SJSA1 (cell line): Measurements from ENCODE around the gene RAD50. TPM values are rescaled to one million over a fixed set of nuclear protein-coding genes. Genes with fewer than 3 reads are reported as not detected.
"Not testable (repeated sequence)": the region's sequence is repeated elsewhere in the genome, so short reads cannot be mapped to it uniquely, and the experiment has no call there.

Source experiments
- DNase-seq, 2 experiments: peaks; one replicate each; pipeline ENCODE4 v3.0.0-alpha.2; 2015 to 2020; ENCODE audit warnings: low spot score in 2 of 2, low read depth in 1 of 2
- H3K27ac ChIP-seq: fragments of 250-450 bp; sonication (Bioruptor Pico); 2 replicates; pipeline ENCODE4 v1.5.1; 2020; ENCODE audit warnings: mild to moderate bottlenecking, moderate library complexity
- H3K27me3 ChIP-seq: fragments of 250-450 bp; sonication (Bioruptor Pico); replicated peaks from 2 replicates; pipeline ENCODE4 v1.5.1; 2020; ENCODE audit warnings: mild to moderate bottlenecking, moderate library complexity
- H3K36me3 ChIP-seq: fragments of 250-450 bp; sonication (Bioruptor Pico); 2 replicates; pipeline ENCODE4 v1.5.1; 2020; ENCODE audit warnings: mild to moderate bottlenecking
- H3K4me1 ChIP-seq: fragments of 250-450 bp; sonication (Bioruptor Pico); replicated peaks from 2 replicates; pipeline ENCODE4 v1.6.1; 2021; ENCODE audit warnings: mild to moderate bottlenecking
- H3K4me3 ChIP-seq: fragments of 250-450 bp; sonication (Bioruptor Pico); 2 replicates; pipeline ENCODE4 v1.5.1; 2020; ENCODE audit warnings: mild to moderate bottlenecking
- H3K9me3 ChIP-seq: fragments of 250-450 bp; sonication (Bioruptor Pico); replicated peaks from 2 replicates; pipeline ENCODE4 v1.5.1; 2020; ENCODE audit warnings: mild to moderate bottlenecking
- total RNA-seq: library from RNA; depleted of rRNA; stranded (reverse); fragments of >200 nt; shearing (Covaris generic); gene quantifications from 2 replicates; pipeline ENCODE4 v1.2.3, GENCODE V29; 2014

RAD50 gene
- total RNA-seq, 1 experiment from 2014 or later = 17.9 TPM

- H3K36me3 ChIP-seq = no peaks in the 10 kb centered on the region
Observed at GRCh38 chr5:132540764-132541163, 16.0 kb upstream of the RAD50 start.

GRCh38 chr5:132543472-132544201 is 13.1 kb upstream of the RAD50 start, which contains the start of gene IL5:
Gene IL5 (minus strand): TSS chr5:132543522. CDS start chr5:132543478, 44 bp downstream.
- Histone ChIP-seq H3K36me3 (no peaks in the 10 kb centered on the region), H3K4me3 (no peak within 1 kb of the TSS), H3K27me3 (peaks cover 18% of the 10 kb centered on the region; the same call in 1 of the 2 replicates), H3K9me3 (no peaks in the 10 kb centered on the region), H3K27ac (no peak within 1 kb of the TSS), H3K4me1 (no peaks in the 10 kb centered on the region)
- no peak for DNase-seq

More at GRCh38 chr5:132540764-132541163, 16.0 kb upstream of the RAD50 start:
- H3K4me3 ChIP-seq = no peak overlapping the region
- no peak for DNase-seq
- H3K27me3 ChIP-seq = peaks cover 14% of the 10 kb centered on the region
- H3K27ac ChIP-seq = no peak overlapping the region
- no peaks in the 10 kb centered on the region for H3K4me1 ChIP-seq
- H3K9me3 ChIP-seq = 0 out of 2 replicates have a peak, but pooled peaks cover 3% of the 10 kb centered on the region

GRCh38 chr5:132546108-132546507 is 10.7 kb upstream of the RAD50 start:
- H3K4me3 ChIP-seq = no peak overlapping the region
- peaks cover 19% of the 10 kb centered on the region for H3K27me3 ChIP-seq
- no peaks in the 10 kb centered on the region for H3K36me3 ChIP-seq
- H3K9me3 ChIP-seq = no peaks in the 10 kb centered on the region
- no peak overlapping the region for H3K27ac ChIP-seq
- DNase-seq = no peak
- H3K4me1 ChIP-seq = no peaks in the 10 kb centered on the region

- H3K4me3 ChIP-seq = no peak overlapping the region
- no peaks in the 10 kb centered on the region for H3K4me1 ChIP-seq
- DNase-seq = no peak
- no peaks in the 10 kb centered on the region for H3K9me3 ChIP-seq
- peaks cover 15% of the 10 kb centered on the region for H3K27me3 ChIP-seq
- no peak overlapping the region for H3K27ac ChIP-seq
- no peaks in the 10 kb centered on the region for H3K36me3 ChIP-seq
Observed at GRCh38 chr5:132547269-132547668, 9.5 kb upstream of the RAD50 start.

GRCh38 chr5:132548834-132549233 is 7.9 kb upstream of the RAD50 start:
- H3K9me3 ChIP-seq, H3K27me3 ChIP-seq, DNase-seq, H3K4me1 ChIP-seq, H3K27ac ChIP-seq, H3K4me3 ChIP-seq, H3K36me3 ChIP-seq: not testable (repeated sequence)

- Histone ChIP-seq H3K27ac (no peak overlapping the region), H3K27me3 (peaks cover 8% of the 10 kb centered on the region; the same call in 1 of the 2 replicates), H3K4me1 (no peaks in the 10 kb centered on the region), H3K9me3 (no peaks in the 10 kb centered on the region), H3K36me3 (no peaks in the 10 kb centered on the region), H3K4me3 (no peak overlapping the region)
- DNase-seq = no peak
Observed at GRCh38 chr5:132549576-132549975, 7.2 kb upstream of the RAD50 start.

- peak overlapping the region; percentile 60 for H3K4me3 ChIP-seq
- no peak for DNase-seq
- peaks cover 2% of the 10 kb centered on the region; the same call in 1 of the 2 replicates for H3K27me3 ChIP-seq
- peaks cover 12% of the 10 kb centered on the region for H3K4me1 ChIP-seq
- H3K27ac ChIP-seq = peak overlapping the region; percentile 77
- peaks cover 21% of the 10 kb centered on the region for H3K36me3 ChIP-seq
- H3K9me3 ChIP-seq = no peaks in the 10 kb centered on the region
Observed at GRCh38 chr5:132556153-132556762, 519 bp upstream of the RAD50 start.

GRCh38 chr5:132557478-132558172 is 848 bp downstream of the RAD50 start:
- peak overlapping the region; percentile 60 for H3K4me3 ChIP-seq
- DNase-seq = peak in 1 of 2 experiments; percentile 24

GRCh38 chr5:132559383-132560060 is 2.7 kb downstream of the RAD50 start:
- H3K4me3 ChIP-seq = no peak overlapping the region
- H3K27ac ChIP-seq = no peak overlapping the region
- H3K36me3 ChIP-seq = peaks cover 54% of the 10 kb centered on the region
- no peaks in the 10 kb centered on the region for H3K9me3 ChIP-seq
- H3K27me3 ChIP-seq = no peaks in the 10 kb centered on the region
- no peak for DNase-seq
- H3K4me1 ChIP-seq = peaks cover 12% of the 10 kb centered on the region

More at GRCh38 chr5:132557478-132558172, 848 bp downstream of the RAD50 start:
- H3K9me3 ChIP-seq = no peaks in the 10 kb centered on the region
- peak overlapping the region; percentile 77 for H3K27ac ChIP-seq
- H3K4me1 ChIP-seq = peaks cover 12% of the 10 kb centered on the region
- peaks cover 35% of the 10 kb centered on the region for H3K36me3 ChIP-seq
- no peaks in the 10 kb centered on the region for H3K27me3 ChIP-seq

GRCh38 chr5:132561601-132562000 is 4.8 kb downstream of the RAD50 start:
- Histone ChIP-seq H3K27me3 (no peaks in the 10 kb centered on the region), H3K9me3 (no peaks in the 10 kb centered on the region), H3K27ac (no peak overlapping the region), H3K36me3 (peaks cover 56% of the 10 kb centered on the region), H3K4me1 (peaks cover 7% of the 10 kb centered on the region), H3K4me3 (no peak overlapping the region)
- DNase-seq = no peak

- peaks cover 62% of the 10 kb centered on the region for H3K36me3 ChIP-seq
- not testable (repeated sequence) for H3K9me3 ChIP-seq, H3K27me3 ChIP-seq, H3K27ac ChIP-seq, DNase-seq, H3K4me1 ChIP-seq, H3K4me3 ChIP-seq
Observed at GRCh38 chr5:132564555-132564954, 7.8 kb downstream of the RAD50 start.

- H3K4me1 ChIP-seq = no peaks in the 10 kb centered on the region
- H3K4me3 ChIP-seq = no peak overlapping the region
- DNase-seq = no peak
- no peaks in the 10 kb centered on the region for H3K27me3 ChIP-seq
- no peaks in the 10 kb centered on the region for H3K9me3 ChIP-seq
- peaks cover 52% of the 10 kb centered on the region for H3K36me3 ChIP-seq
- no peak overlapping the region for H3K27ac ChIP-seq
Observed at GRCh38 chr5:132566657-132567056, 9.9 kb downstream of the RAD50 start.

GRCh38 chr5:132576123-132576522 is 19.3 kb downstream of the RAD50 start:
- Histone ChIP-seq H3K4me3 (no peak overlapping the region), H3K4me1 (no peaks in the 10 kb centered on the region), H3K36me3 (peaks cover 51% of the 10 kb centered on the region), H3K9me3 (no peaks in the 10 kb centered on the region), H3K27me3 (no peaks in the 10 kb centered on the region), H3K27ac (no peak overlapping the region)
- no peak for DNase-seq
